Body of pancreas (tissue), 4 donors: ENCODE measurements around the gene NEDD4.

Experiments
- CTCF ChIP-seq, 7 experiments: fragments of 450-650 bp in 4 of 7; fragments of 200-600 bp in 3 of 7; sonication (generic) in 3 of 7; IDR thresholded peaks; one replicate each; pipeline ENCODE4 v1.5.1; 2016 to 2019; ENCODE audit warnings: antibody characterized with exemption in 7 of 7
- POLR2A ChIP-seq, 3 donors: fragments of 450-650 bp; IDR thresholded peaks; one replicate each; pipeline ENCODE4 v1.6.1; 2016; ENCODE audit warnings: antibody characterized with exemption in 3 of 3, mild to moderate bottlenecking in 2 of 3

DNA sequence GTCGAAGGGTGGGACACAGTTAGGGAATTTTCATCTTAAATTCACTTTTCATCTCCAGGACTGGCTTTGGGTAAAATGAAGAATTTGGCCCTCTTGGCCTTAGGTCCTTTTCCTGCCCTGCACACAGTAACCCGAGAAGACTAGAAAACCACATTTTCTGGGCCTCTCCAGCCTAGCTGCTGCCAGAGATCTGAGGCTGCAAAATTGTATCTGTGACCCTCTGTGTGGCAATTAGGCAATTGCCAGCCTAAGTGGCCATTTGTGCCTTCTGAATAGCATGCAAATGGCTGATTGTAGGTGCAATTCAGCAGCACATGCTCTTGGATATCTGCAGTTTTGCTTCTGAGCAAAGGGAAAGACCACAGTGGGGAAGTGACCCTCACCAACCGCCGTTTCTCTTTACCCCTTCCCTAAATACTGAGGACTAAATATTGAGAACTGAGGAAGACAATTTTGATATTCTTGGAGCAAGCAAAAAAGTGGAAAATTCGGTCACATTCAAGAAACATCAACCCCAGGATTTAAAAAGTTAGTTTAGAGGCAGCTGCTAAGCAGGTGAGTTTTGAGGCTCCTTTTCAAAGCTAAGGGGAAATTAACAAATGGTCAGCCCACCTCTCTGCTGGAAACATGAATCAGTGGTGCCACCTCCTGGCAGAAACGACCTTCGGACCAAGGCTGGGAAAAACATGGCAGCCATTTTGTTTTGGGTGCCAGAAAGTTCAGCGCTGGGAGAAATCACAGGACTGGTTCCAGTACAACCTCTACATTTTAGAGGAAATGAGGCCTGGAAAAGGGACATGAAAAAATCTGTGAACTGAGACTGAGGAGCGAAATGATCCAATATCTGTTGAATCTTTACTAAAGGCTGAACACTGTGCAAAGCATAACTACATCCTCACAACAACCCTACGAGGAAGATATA is 193.9 kb downstream of the NEDD4 start:
- TF ChIP-seq CTCF (IDR thresholded peaks at IDR 0.05) (peak in 5 of 7 experiments; percentile 1 to 41 (median 14)), POLR2A (IDR thresholded peaks at IDR 0.05) (no peak)
